ENCODE results near the gene RASD1.

- TF ChIP-seq CTCF (conservative IDR thresholded peaks at IDR 0.05 in 1 of 2, IDR thresholded peaks at IDR 0.05 in 1 of 2; ENCODE audit: extremely low read depth in 1 of 2, insufficient read depth in 1 of 2, low read depth in 1 of 2, low read length in 2 of 2) = no peak
- no peak for TF ChIP-seq EZH2 (IDR thresholded peaks at IDR 0.05; ENCODE audit: borderline replicate concordance, low read length)
Measured at GRCh38 chr17:17456251-17456650, 39.9 kb downstream of the RASD1 start.

All from mammary epithelial cell (primary cell).